ENCODE measurements around the gene BTAF1.

BTAF1 gene

GRCh38 chr10:91908337-91909116 is 15.0 kb upstream of the BTAF1 start:
- FAIRE-seq = no peak

GRCh38 chr10:91909117-91909677 is 14.4 kb upstream of the BTAF1 start, which contains the start of gene FGFBP3:
FGFBP3 (minus strand) TSS chr10:91909486; CDS start chr10:91908969, 517 bp downstream.
- no peak for FAIRE-seq

GRCh38 chr10:91910467-91910866 is 13.1 kb upstream of the BTAF1 start:
- no peak for FAIRE-seq

GRCh38 chr10:91919651-91920050 is 3.9 kb upstream of the BTAF1 start:
- FAIRE-seq = no peak

GRCh38 chr10:91924212-91925021 is 847 bp downstream of the BTAF1 start:
- peak; percentile 12 for FAIRE-seq

- no peak for FAIRE-seq
Observed at GRCh38 chr10:91925022-91925320, 1.4 kb downstream of the BTAF1 start.

GRCh38 chr10:91930939-91931338 is 7.4 kb downstream of the BTAF1 start:
- FAIRE-seq = no peak

- FAIRE-seq = no peak
Observed at GRCh38 chr10:91931526-91932190, 8.1 kb downstream of the BTAF1 start.

GRCh38 chr10:91932737-91933136 is 9.2 kb downstream of the BTAF1 start:
- no peak for FAIRE-seq

GRCh38 chr10:91935886-91936285 is 12.3 kb downstream of the BTAF1 start:
- FAIRE-seq = no peak

GRCh38 chr10:91939653-91940052 is 16.1 kb downstream of the BTAF1 start:
- no peak for FAIRE-seq

GRCh38 chr10:91941426-91941825 is 17.9 kb downstream of the BTAF1 start:
- no peak for FAIRE-seq

GRCh38 chr10:91944880-91945630 is 21.5 kb downstream of the BTAF1 start:
- no peak for FAIRE-seq

- FAIRE-seq = no peak
Observed at GRCh38 chr10:91953600-91954160, 30.1 kb downstream of the BTAF1 start.

GRCh38 chr10:91955114-91955513 is 31.5 kb downstream of the BTAF1 start:
- no peak for FAIRE-seq

GRCh38 chr10:91957091-91957490 is 33.5 kb downstream of the BTAF1 start:
- no peak for FAIRE-seq

GRCh38 chr10:91969297-91969696 is 45.7 kb downstream of the BTAF1 start:
- no peak for FAIRE-seq

- no peak for FAIRE-seq
Observed at GRCh38 chr10:91974960-91975359, 51.4 kb downstream of the BTAF1 start.

- no peak for FAIRE-seq
Observed at GRCh38 chr10:91975438-91975837, 51.9 kb downstream of the BTAF1 start.

- no peak for FAIRE-seq
Observed at GRCh38 chr10:91976317-91977051, 52.9 kb downstream of the BTAF1 start.

GRCh38 chr10:91977491-91977890 is 53.9 kb downstream of the BTAF1 start:
- no peak for FAIRE-seq
